Nephron (organoid): ENCODE measurements around the gene YIF1B.

Experiments
- H3K27ac Mint-ChIP-seq, 3 experiments: 2 replicates each; pipeline ENCODE4 v1.8.0; 2020; ENCODE audit warnings: mixed read lengths in 3 of 3, mild to moderate bottlenecking in 2 of 3, moderate library complexity in 1 of 3
- H3K27me3 Mint-ChIP-seq: 2 replicates; pipeline ENCODE4 v1.8.0; 2021; ENCODE audit warnings: low read depth, mild to moderate bottlenecking, moderate library complexity, mixed read lengths
- H3K36me3 Mint-ChIP-seq: 2 replicates; pipeline ENCODE4 v1.8.0; 2020; ENCODE audit warnings: low read depth, mixed read lengths
- H3K4me1 Mint-ChIP-seq: 2 replicates; pipeline ENCODE4 v1.8.0; 2020; ENCODE audit warnings: mixed read lengths
- H3K4me3 Mint-ChIP-seq, 3 experiments: 2 replicates each; pipeline ENCODE4 v1.8.0; 2020; ENCODE audit warnings: mild to moderate bottlenecking in 3 of 3, mixed read lengths in 3 of 3, moderate library complexity in 2 of 3
- H3K9me3 Mint-ChIP-seq: 2 replicates; pipeline ENCODE4 v1.8.0; 2020; ENCODE audit warnings: mixed read lengths
- TF ChIP-seq, protein P1 (sequence below), 3 experiments: fragments of 200-600 bp; sonication (generic); IDR thresholded peaks; one replicate each; pipeline ENCODE4 v1.5.0; 2021; ENCODE audit warnings: antibody characterized with exemption in 3 of 3; ENCODE audit not compliant: unreplicated experiment in 3 of 3

The YIF1B gene

GRCh38 chr19:38310279-38310670 lies 5.5 kb downstream of the YIF1B start:
- no peak overlapping the region for H3K27ac Mint-ChIP-seq
- H3K4me3 Mint-ChIP-seq = no peak overlapping the region
- no peaks in the 10 kb centered on the region for H3K27me3 Mint-ChIP-seq
- peaks cover 5% of the 10 kb centered on the region for H3K36me3 Mint-ChIP-seq
- H3K9me3 Mint-ChIP-seq = no peaks in the 10 kb centered on the region
- H3K4me1 Mint-ChIP-seq = no peaks in the 10 kb centered on the region
- TF ChIP-seq, protein P1, sequence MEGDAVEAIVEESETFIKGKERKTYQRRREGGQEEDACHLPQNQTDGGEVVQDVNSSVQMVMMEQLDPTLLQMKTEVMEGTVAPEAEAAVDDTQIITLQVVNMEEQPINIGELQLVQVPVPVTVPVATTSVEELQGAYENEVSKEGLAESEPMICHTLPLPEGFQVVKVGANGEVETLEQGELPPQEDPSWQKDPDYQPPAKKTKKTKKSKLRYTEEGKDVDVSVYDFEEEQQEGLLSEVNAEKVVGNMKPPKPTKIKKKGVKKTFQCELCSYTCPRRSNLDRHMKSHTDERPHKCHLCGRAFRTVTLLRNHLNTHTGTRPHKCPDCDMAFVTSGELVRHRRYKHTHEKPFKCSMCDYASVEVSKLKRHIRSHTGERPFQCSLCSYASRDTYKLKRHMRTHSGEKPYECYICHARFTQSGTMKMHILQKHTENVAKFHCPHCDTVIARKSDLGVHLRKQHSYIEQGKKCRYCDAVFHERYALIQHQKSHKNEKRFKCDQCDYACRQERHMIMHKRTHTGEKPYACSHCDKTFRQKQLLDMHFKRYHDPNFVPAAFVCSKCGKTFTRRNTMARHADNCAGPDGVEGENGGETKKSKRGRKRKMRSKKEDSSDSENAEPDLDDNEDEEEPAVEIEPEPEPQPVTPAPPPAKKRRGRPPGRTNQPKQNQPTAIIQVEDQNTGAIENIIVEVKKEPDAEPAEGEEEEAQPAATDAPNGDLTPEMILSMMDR (IDR thresholded peaks at IDR 0.05; ENCODE audit: unreplicated experiment in 3 of 3) = no peak

- Mint-ChIP-seq H3K4me3 (no peak overlapping the region), H3K9me3 (no peaks in the 10 kb centered on the region), H3K27ac (no peak overlapping the region), H3K4me1 (no peaks in the 10 kb centered on the region), H3K27me3 (no peaks in the 10 kb centered on the region), H3K36me3 (peaks cover 5% of the 10 kb centered on the region)
- TF ChIP-seq, protein P1 (IDR thresholded peaks at IDR 0.05; ENCODE audit: unreplicated experiment in 3 of 3) = no peak
These were observed 6.0 kb downstream of the YIF1B start for GRCh38 chr19:38309615-38310278.

DNA sequence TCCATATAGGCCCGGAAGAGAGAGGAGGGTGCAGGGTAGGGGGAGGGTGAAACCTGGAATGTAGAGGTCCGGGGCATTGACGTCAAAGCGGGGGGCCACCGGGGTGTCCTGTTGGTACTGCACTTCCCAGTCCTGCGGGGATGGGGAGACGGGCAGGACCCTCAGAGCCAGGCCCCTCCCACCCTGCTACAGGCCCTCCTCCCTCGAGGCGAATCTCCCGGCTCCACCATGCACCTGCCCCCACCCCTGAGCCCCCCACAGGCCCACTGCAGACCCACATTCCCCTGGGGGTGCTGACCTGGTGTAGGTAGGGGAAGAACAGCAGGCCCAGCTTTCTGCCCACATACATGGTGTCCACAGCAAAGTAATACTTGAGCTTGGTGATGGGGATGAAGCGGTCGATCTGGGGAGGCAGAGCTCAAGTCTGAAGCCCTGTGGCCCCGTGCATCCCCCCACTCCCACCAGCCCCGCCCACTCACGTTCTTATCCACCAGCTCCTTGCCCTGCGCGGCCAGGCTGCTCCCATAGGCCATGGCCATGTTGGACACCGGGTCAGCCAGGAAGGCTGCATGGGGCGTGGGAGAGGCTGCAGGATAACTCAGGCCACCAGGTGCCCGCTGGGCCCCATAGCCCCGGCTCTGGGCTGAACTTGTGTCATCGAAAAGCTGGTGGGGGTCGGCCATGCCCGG lies 6.7 kb downstream of the YIF1B start:
- TF ChIP-seq, protein P1 (IDR thresholded peaks at IDR 0.05; ENCODE audit: unreplicated experiment in 3 of 3) = no peak
- no peaks in the 10 kb centered on the region for H3K27me3 Mint-ChIP-seq
- H3K27ac Mint-ChIP-seq = no peak overlapping the region
- no peaks in the 10 kb centered on the region for H3K4me1 Mint-ChIP-seq
- H3K4me3 Mint-ChIP-seq = no peak overlapping the region
- no peaks in the 10 kb centered on the region for H3K9me3 Mint-ChIP-seq
- peaks cover 5% of the 10 kb centered on the region for H3K36me3 Mint-ChIP-seq

DNA sequence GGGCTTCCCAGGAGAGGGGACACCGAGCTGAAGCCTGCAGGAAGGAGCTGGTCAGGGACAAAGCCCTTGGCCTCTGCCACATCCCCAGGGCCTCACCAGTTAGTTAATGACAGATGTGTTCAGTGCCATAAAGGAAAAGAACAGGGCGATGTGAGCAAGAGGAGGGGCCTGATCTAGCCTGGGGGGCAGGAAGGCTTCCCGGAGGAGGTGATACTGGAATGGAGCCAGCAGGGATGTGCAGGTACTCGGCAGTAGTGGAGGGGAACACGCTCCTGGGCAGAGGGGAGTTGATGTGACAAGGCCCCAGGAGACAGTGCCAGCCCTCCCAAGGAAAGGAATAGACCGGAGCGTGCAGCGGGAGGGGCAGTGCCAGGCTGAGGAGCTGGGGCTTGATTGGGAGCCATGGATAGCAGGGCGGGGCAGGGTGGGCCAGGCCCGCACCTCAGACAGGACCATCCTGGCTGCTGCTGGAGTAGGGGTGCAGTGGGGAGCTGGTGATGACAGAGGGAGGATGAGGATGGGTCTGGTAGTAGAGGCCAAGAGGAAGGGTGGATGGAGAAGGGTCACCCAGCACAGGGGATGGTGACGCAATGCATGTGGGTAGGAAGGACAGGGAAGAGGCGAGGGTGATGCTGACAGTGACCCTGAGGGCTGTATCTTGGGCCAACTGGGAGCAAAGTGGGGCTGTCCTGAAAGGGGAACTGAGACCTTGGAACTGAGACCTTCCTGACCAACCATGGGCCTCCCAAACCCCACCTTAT lies 7.6 kb downstream of the YIF1B start:
- Mint-ChIP-seq H3K27ac (no peak overlapping the region), H3K9me3 (no peaks in the 10 kb centered on the region), H3K4me3 (no peak overlapping the region), H3K4me1 (no peaks in the 10 kb centered on the region), H3K27me3 (no peaks in the 10 kb centered on the region), H3K36me3 (peaks cover 5% of the 10 kb centered on the region)
- TF ChIP-seq, protein P1 (IDR thresholded peaks at IDR 0.05; ENCODE audit: unreplicated experiment in 3 of 3) = no peak

DNA sequence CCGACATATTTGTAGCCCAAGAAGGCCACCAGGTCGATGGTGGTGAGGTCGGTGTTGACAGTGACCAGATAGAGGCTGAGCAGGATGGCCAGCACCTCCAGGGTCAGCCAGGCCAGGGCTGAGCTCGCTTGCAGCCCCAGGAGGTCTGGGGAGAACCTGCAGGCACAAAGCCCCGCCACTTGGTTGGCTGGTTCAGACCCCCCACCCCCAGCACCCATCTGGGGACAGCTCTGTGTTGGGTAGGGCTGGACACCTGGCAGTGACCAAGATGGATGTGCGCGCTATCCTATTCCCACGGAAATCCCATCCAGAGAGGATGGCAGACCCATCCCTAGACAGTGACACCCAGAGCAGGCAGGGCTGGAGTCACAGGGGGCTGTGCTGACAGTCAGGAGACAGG lies 8.2 kb downstream of the YIF1B start:
- Mint-ChIP-seq H3K4me3 (no peak overlapping the region), H3K27me3 (peaks cover 3% of the 10 kb centered on the region), H3K9me3 (no peaks in the 10 kb centered on the region), H3K4me1 (no peaks in the 10 kb centered on the region), H3K36me3 (peaks cover 5% of the 10 kb centered on the region), H3K27ac (no peak overlapping the region)
- TF ChIP-seq, protein P1 (IDR thresholded peaks at IDR 0.05; ENCODE audit: unreplicated experiment in 3 of 3) = no peak
